K562 (cell line): Measurements from ENCODE around the gene RAD1. TPM values are rescaled to one million over a fixed set of nuclear protein-coding genes. Genes with fewer than 3 reads are reported as not detected.
A peak's percentile ranks its signal among the peaks of the same experiment; 100 is the strongest.

Source experiments
- EHMT2 ChIP-seq: fragments of 450-650 bp; IDR thresholded peaks from 2 replicates; pipeline ENCODE4 v1.6.1; 2018; ENCODE audit warnings: antibody characterized with exemption
- FIP1L1 ChIP-seq: fragments of 200-400 bp; formaldehyde crosslinking; IDR thresholded peaks from 2 replicates; pipeline ENCODE4 v1.6.1; 2018; ENCODE audit warnings: mild to moderate bottlenecking, low read depth, low read length; ENCODE audit not compliant: poor library complexity, severe bottlenecking
- FOS ChIP-seq: IDR thresholded peaks from 3 replicates; pipeline ENCODE4 v1.6.1; 2011; ENCODE audit not compliant: insufficient read length; ENCODE audit errors: extremely low read depth
- ILK ChIP-seq: fragments of 450-650 bp; IDR thresholded peaks from 2 replicates; pipeline ENCODE4 v1.6.1; 2016; ENCODE audit warnings: missing genetic modification characterization, low read depth, mild to moderate bottlenecking, missing compliant biosample characterization, moderate library complexity, borderline replicate concordance
- OTX1 ChIP-seq: fragments of 450-650 bp; formaldehyde crosslinking; IDR thresholded peaks from 2 replicates; pipeline ENCODE4 v1.4.0; 2022; ENCODE audit warnings: mild to moderate bottlenecking
- XRCC3 ChIP-seq: fragments of 450-650 bp; IDR thresholded peaks from 2 replicates; pipeline ENCODE4 v1.6.1; 2017; ENCODE audit warnings: mild to moderate bottlenecking, moderate library complexity
- ZNF324 ChIP-seq: fragments of 250-450 bp; sonication (Bioruptor Pico); IDR thresholded peaks from 2 replicates; pipeline ENCODE4 v1.4.0; 2020; ENCODE audit warnings: mild to moderate bottlenecking
- ZNF408 ChIP-seq: fragments of 250-450 bp; sonication (Bioruptor Pico); IDR thresholded peaks from 2 replicates; pipeline ENCODE4 v1.4.0; 2020; ENCODE audit warnings: low read depth, mild to moderate bottlenecking, moderate library complexity
- polyA plus RNA-seq, 8 experiments: library from polyadenylated mRNA; depleted of rRNA in 4 of 8; stranded (reverse) in 5 of 8; unstranded in 3 of 8; fragments of >200 nt; fragmentation: Nextera tagmentation in 2 of 8; fragmentation: Illumina TruSeq in 1 of 8; extraction: Ambion mirVana in 2 of 8; extraction: Trizol in 1 of 8; gene quantifications; 2 replicates each; pipeline versions ENCODE4 v1.2.1 to v1.2.3, GENCODE V29; 2011 to 2014; ENCODE audit warnings: inconsistent platforms in 1 of 8, missing spikeins in 1 of 8
- total RNA-seq, 7 experiments: library from RNA; depleted of rRNA in 6 of 7; stranded (reverse); fragments of >200 nt in 6 of 7; fragmentation: Illumina TruSeq in 2 of 7; extraction: Trizol in 2 of 7; gene quantifications; 2 replicates each; pipeline versions ENCODE4 v1.2.1 to v1.2.3, GENCODE V29; 2011 to 2021; ENCODE audit warnings: low replicate concordance in 1 of 7
- TF ChIP-seq, protein P1 (sequence below), 2 experiments: fragments of 450-650 bp; IDR thresholded peaks; 2 replicates each; pipeline ENCODE4 v1.6.1; 2016; ENCODE audit warnings: mild to moderate bottlenecking in 2 of 2, borderline replicate concordance in 1 of 2, low read depth in 1 of 2, moderate library complexity in 1 of 2
- TF ChIP-seq, protein P2 (sequence below): sonication (generic); formaldehyde crosslinking; IDR thresholded peaks from 2 replicates; pipeline ENCODE4 v1.8.0; 2022; ENCODE audit warnings: missing genetic modification reagents, mild to moderate bottlenecking, borderline replicate concordance
- TF ChIP-seq, protein P3 (sequence below), 3 experiments: IDR thresholded peaks in 2 of 3; conservative IDR thresholded peaks in 1 of 3; 2 replicates each; pipeline ENCODE4 v1.5.1; 2011 to 2012; ENCODE audit warnings: low read length in 3 of 3, mild to moderate bottlenecking in 3 of 3, control low read depth in 2 of 3, improper control_type of control experiment in 1 of 3, inconsistent platforms in 1 of 3, low read depth in 1 of 3, mixed read lengths in 1 of 3, moderate library complexity in 1 of 3; ENCODE audit not compliant: insufficient read depth in 2 of 3
- TF ChIP-seq, protein P4 (sequence below): fragments of 450-650 bp; formaldehyde crosslinking; IDR thresholded peaks from 2 replicates; pipeline ENCODE4 v1.4.0; 2020; ENCODE audit warnings: mild to moderate bottlenecking, moderate library complexity

Gene RAD1
- total and polyA plus RNA-seq, 9 of the 15 experiments (the other 6 are each of a cell fraction or from before 2014, with no cell fraction given), result 44.5 to 148 (median 60.8) TPM

DNA sequence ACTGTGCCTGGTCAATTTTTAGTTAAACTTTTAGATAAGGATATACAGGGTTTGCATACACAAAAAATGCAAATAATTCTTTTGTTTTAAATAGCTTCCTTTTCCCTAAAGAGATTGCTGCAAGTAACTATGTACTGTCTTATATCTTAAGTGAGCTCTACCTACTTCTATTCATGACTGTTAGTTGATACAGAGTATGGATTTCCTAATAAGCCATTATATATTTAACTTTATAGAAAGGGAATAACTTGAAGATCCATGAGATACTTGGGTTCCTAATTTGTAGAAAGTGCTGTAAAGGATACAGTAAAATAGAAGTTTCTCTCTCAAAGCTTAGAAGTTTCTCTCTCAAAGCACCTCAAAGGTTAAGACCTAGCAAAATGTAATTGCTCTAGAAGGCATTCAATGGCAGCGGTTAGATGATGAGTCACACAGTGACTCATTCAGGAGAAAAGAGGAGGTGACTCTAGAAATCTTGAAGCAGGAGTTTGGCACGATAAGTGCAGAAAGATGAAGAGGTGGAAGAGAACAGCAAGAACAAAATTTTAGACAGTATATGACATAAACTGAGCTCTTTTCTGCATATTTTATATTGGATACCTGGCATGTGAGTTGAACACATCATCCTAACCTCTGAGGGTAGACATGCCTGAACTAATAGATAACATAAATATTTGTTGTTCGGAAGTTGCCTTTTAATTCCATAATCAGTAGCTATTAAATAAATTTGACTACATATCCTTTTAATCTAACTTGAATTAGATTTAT lies 8.6 kb upstream of the RAD1 start (continued):
- TF ChIP-seq, protein P1, sequence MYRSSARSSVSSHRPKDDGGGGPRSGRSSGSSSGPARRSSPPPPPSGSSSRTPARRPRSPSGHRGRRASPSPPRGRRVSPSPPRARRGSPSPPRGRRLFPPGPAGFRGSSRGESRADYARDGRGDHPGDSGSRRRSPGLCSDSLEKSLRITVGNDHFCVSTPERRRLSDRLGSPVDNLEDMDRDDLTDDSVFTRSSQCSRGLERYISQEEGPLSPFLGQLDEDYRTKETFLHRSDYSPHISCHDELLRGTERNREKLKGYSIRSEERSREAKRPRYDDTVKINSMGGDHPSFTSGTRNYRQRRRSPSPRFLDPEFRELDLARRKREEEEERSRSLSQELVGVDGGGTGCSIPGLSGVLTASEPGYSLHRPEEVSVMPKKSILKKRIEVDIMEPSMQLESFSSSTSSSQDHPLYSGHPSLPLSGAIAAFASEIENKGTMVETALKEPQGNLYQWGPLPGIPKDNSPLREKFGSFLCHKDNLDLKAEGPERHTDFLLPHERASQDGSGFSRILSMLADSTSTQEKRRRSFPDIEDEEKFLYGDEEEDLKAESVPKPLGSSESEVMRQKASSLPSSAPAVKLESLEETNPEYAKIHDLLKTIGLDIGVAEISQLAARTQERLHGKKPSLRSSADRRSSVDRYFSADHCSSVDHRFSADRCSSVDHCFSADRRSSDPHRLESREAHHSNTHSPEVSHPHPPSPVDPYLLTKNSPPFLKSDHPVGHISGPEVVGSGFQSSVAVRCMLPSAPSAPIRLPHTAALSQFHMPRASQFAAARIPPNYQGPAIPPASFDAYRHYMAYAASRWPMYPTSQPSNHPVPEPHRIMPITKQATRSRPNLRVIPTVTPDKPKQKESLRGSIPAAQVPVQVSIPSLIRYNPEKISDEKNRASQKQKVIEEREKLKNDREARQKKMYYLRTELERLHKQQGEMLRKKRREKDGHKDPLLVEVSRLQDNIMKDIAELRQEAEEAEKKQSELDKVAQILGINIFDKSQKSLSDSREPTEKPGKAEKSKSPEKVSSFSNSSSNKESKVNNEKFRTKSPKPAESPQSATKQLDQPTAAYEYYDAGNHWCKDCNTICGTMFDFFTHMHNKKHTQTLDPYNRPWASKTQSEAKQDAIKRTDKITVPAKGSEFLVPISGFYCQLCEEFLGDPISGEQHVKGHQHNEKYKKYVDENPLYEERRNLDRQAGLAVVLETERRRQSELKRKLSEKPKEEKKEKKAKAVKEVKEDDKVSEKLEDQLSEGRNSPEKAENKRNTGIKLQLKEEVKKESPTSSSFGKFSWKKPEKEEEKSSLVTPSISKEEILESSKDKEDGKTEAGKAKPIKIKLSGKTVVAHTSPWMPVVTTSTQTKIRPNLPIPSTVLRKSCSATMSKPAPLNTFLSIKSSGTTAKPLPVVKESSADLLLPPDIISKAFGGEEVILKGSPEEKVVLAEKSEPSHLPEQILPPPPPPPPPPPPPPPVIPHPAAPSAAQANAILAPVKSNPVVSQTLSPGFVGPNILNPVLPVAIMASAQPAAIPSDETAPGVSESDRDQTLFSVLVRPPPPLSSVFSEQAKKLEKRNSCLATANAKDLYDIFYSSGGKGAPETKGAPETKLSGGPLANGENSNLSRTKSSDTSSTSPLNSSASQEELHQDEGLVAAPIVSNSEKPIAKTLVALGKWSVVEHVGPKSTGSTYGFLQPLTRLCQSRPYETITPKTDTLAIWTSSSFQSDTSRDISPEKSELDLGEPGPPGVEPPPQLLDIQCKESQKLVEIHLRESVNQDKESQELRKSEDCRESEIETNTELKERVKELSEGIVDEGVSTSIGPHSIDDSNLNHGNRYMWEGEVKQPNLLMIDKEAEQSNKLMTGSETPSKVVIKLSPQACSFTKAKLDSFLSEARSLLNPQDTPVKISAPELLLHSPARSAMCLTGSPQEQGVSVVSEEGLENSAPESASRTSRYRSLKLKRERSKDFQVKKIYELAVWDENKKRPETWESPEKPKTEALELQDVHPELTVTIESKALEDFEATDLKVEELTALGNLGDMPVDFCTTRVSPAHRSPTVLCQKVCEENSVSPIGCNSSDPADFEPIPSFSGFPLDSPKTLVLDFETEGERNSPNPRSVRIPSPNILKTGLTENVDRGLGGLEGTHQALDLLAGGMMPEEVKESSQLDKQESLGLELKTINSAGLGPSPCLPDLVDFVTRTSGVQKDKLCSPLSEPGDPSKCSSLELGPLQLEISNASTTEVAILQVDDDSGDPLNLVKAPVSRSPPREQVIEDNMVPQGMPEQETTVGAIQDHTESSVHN (IDR thresholded peaks at IDR 0.05; ENCODE audit: borderline replicate concordance in 1 of 2, low read depth in 1 of 2), result peak; percentile 71 to 91; a peak in 3 of 4 replicates
- TF ChIP-seq OTX1, result no peak
- no peak for TF ChIP-seq ZNF324
- no peak for TF ChIP-seq FIP1L1
- peak; percentile 88 for TF ChIP-seq EHMT2
- TF ChIP-seq, protein P2, sequence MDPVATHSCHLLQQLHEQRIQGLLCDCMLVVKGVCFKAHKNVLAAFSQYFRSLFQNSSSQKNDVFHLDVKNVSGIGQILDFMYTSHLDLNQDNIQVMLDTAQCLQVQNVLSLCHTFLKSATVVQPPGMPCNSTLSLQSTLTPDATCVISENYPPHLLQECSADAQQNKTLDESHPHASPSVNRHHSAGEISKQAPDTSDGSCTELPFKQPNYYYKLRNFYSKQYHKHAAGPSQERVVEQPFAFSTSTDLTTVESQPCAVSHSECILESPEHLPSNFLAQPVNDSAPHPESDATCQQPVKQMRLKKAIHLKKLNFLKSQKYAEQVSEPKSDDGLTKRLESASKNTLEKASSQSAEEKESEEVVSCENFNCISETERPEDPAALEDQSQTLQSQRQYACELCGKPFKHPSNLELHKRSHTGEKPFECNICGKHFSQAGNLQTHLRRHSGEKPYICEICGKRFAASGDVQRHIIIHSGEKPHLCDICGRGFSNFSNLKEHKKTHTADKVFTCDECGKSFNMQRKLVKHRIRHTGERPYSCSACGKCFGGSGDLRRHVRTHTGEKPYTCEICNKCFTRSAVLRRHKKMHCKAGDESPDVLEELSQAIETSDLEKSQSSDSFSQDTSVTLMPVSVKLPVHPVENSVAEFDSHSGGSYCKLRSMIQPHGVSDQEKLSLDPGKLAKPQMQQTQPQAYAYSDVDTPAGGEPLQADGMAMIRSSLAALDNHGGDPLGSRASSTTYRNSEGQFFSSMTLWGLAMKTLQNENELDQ (CRISPR knock-in tag), result no peak
- TF ChIP-seq ZNF408 (CRISPR knock-in tag), result no peak
- TF ChIP-seq XRCC3, result no peak
- peak; percentile 90 for TF ChIP-seq FOS
- TF ChIP-seq, protein P3, sequence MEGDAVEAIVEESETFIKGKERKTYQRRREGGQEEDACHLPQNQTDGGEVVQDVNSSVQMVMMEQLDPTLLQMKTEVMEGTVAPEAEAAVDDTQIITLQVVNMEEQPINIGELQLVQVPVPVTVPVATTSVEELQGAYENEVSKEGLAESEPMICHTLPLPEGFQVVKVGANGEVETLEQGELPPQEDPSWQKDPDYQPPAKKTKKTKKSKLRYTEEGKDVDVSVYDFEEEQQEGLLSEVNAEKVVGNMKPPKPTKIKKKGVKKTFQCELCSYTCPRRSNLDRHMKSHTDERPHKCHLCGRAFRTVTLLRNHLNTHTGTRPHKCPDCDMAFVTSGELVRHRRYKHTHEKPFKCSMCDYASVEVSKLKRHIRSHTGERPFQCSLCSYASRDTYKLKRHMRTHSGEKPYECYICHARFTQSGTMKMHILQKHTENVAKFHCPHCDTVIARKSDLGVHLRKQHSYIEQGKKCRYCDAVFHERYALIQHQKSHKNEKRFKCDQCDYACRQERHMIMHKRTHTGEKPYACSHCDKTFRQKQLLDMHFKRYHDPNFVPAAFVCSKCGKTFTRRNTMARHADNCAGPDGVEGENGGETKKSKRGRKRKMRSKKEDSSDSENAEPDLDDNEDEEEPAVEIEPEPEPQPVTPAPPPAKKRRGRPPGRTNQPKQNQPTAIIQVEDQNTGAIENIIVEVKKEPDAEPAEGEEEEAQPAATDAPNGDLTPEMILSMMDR (IDR thresholded peaks at IDR 0.05 in 2 of 3, conservative IDR thresholded peaks at IDR 0.05 in 1 of 3; ENCODE audit: insufficient read depth in 2 of 3, low read depth in 1 of 3, low read length in 3 of 3), result no peak
- TF ChIP-seq, protein P4, sequence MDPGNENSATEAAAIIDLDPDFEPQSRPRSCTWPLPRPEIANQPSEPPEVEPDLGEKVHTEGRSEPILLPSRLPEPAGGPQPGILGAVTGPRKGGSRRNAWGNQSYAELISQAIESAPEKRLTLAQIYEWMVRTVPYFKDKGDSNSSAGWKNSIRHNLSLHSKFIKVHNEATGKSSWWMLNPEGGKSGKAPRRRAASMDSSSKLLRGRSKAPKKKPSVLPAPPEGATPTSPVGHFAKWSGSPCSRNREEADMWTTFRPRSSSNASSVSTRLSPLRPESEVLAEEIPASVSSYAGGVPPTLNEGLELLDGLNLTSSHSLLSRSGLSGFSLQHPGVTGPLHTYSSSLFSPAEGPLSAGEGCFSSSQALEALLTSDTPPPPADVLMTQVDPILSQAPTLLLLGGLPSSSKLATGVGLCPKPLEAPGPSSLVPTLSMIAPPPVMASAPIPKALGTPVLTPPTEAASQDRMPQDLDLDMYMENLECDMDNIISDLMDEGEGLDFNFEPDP (CRISPR knock-in tag), result no peak
- TF ChIP-seq ILK (tag), result no peak
